Mesothelial cell of epicardium (in vitro differentiated cells): ENCODE data around the gene ADIPOR2. TPM values are rescaled to one million over a fixed set of nuclear protein-coding genes. Genes with fewer than 3 reads are reported as not detected.

Experiments used
- DNase-seq, 2 experiments: peaks; one replicate each; pipeline ENCODE4 v3.0.0; 2021; ENCODE audit warnings: low spot score in 2 of 2; ENCODE audit not compliant: unreplicated experiment in 2 of 2
- H3K27ac Mint-ChIP-seq: 2 replicates; pipeline ENCODE4 v1.8.0; 2021; ENCODE audit warnings: mixed read lengths
- H3K27me3 Mint-ChIP-seq: 2 replicates; pipeline ENCODE4 v1.8.0; 2021; ENCODE audit warnings: low read depth, mixed read lengths
- H3K36me3 Mint-ChIP-seq: 2 replicates; pipeline ENCODE4 v1.8.0; 2021; ENCODE audit warnings: mixed read lengths
- H3K4me1 Mint-ChIP-seq: 2 replicates; pipeline ENCODE4 v1.8.0; 2021; ENCODE audit warnings: mixed read lengths
- H3K4me3 Mint-ChIP-seq: 2 replicates; pipeline ENCODE4 v1.8.0; 2021; ENCODE audit warnings: mild to moderate bottlenecking, moderate library complexity, mixed read lengths
- H3K9me3 Mint-ChIP-seq: 2 replicates; pipeline ENCODE4 v1.8.0; 2021; ENCODE audit warnings: mixed read lengths
- CTCF ChIP-seq: fragments of 200-600 bp; sonication (generic); IDR thresholded peaks from one replicate; pipeline ENCODE4 v1.5.0; 2021; ENCODE audit warnings: antibody characterized with exemption; ENCODE audit not compliant: unreplicated experiment
- total RNA-seq: library from RNA; stranded (reverse); gene quantifications from 3 replicates; pipeline ENCODE4 v1.2.1, GENCODE V29; 2021

Gene ADIPOR2
- total RNA-seq, 1 donor from 2014 or later = 77.2 TPM

GRCh38 chr12:1799051-1799881 lies 108.4 kb downstream of the ADIPOR2 start:
- Mint-ChIP-seq H3K27me3 (no peaks in the 10 kb centered on the region), H3K9me3 (no peaks in the 10 kb centered on the region), H3K4me1 (peaks cover 6% of the 10 kb centered on the region), H3K4me3 (no peak overlapping the region), H3K27ac (no peak overlapping the region), H3K36me3 (no peaks in the 10 kb centered on the region)
- TF ChIP-seq CTCF = no peak
- DNase-seq = no peak

GRCh38 chr12:1799882-1800400 lies 109.1 kb downstream of the ADIPOR2 start:
- TF ChIP-seq CTCF = no peak
- H3K4me3 Mint-ChIP-seq = no peak overlapping the region
- DNase-seq = no peak
- no peaks in the 10 kb centered on the region for H3K36me3 Mint-ChIP-seq
- H3K27ac Mint-ChIP-seq = no peak overlapping the region
- peaks cover 12% of the 10 kb centered on the region for H3K4me1 Mint-ChIP-seq
- H3K9me3 Mint-ChIP-seq = no peaks in the 10 kb centered on the region
- H3K27me3 Mint-ChIP-seq = no peaks in the 10 kb centered on the region

GRCh38 chr12:1800401-1801302 lies 109.8 kb downstream of the ADIPOR2 start:
- peaks cover 9% of the 10 kb centered on the region for H3K4me1 Mint-ChIP-seq
- H3K27ac Mint-ChIP-seq = no peak overlapping the region
- no peak for DNase-seq
- H3K36me3 Mint-ChIP-seq = no peaks in the 10 kb centered on the region
- no peak for TF ChIP-seq CTCF
- no peaks in the 10 kb centered on the region for H3K27me3 Mint-ChIP-seq
- H3K9me3 Mint-ChIP-seq = no peaks in the 10 kb centered on the region
- no peak overlapping the region for H3K4me3 Mint-ChIP-seq

GRCh38 chr12:1801303-1801975 lies 110.6 kb downstream of the ADIPOR2 start:
- peaks cover 5% of the 10 kb centered on the region for H3K4me1 Mint-ChIP-seq
- H3K27me3 Mint-ChIP-seq = no peaks in the 10 kb centered on the region
- TF ChIP-seq CTCF = no peak
- no peak overlapping the region for H3K27ac Mint-ChIP-seq
- no peaks in the 10 kb centered on the region for H3K9me3 Mint-ChIP-seq
- no peak overlapping the region for H3K4me3 Mint-ChIP-seq
- no peaks in the 10 kb centered on the region for H3K36me3 Mint-ChIP-seq
- no peak for DNase-seq

GRCh38 chr12:1803736-1804135 lies 112.9 kb downstream of the ADIPOR2 start:
- Mint-ChIP-seq H3K9me3 (no peaks in the 10 kb centered on the region), H3K4me1 (peaks cover 5% of the 10 kb centered on the region), H3K27me3 (no peaks in the 10 kb centered on the region), H3K4me3 (no peak overlapping the region), H3K27ac (no peak overlapping the region), H3K36me3 (no peaks in the 10 kb centered on the region)
- TF ChIP-seq CTCF = no peak
- DNase-seq = no peak
